Peyer's patch (tissue), 4 donors: ENCODE results near the gene DHRS7B.

Experiments used
- CTCF ChIP-seq, 6 experiments: fragments of 450-650 bp in 4 of 6; fragments of 200-600 bp in 2 of 6; sonication (generic) in 1 of 6; IDR thresholded peaks; one replicate each; pipeline ENCODE4 v1.5.1; 2017 to 2019; ENCODE audit warnings: antibody characterized with exemption in 6 of 6, mild to moderate bottlenecking in 3 of 6, moderate library complexity in 1 of 6
- POLR2A ChIP-seq, 2 donors: fragments of 450-650 bp; IDR thresholded peaks; one replicate each; pipeline ENCODE4 v1.5.1; 2017; ENCODE audit warnings: antibody characterized with exemption in 2 of 2, mild to moderate bottlenecking in 2 of 2, moderate library complexity in 2 of 2

DNA sequence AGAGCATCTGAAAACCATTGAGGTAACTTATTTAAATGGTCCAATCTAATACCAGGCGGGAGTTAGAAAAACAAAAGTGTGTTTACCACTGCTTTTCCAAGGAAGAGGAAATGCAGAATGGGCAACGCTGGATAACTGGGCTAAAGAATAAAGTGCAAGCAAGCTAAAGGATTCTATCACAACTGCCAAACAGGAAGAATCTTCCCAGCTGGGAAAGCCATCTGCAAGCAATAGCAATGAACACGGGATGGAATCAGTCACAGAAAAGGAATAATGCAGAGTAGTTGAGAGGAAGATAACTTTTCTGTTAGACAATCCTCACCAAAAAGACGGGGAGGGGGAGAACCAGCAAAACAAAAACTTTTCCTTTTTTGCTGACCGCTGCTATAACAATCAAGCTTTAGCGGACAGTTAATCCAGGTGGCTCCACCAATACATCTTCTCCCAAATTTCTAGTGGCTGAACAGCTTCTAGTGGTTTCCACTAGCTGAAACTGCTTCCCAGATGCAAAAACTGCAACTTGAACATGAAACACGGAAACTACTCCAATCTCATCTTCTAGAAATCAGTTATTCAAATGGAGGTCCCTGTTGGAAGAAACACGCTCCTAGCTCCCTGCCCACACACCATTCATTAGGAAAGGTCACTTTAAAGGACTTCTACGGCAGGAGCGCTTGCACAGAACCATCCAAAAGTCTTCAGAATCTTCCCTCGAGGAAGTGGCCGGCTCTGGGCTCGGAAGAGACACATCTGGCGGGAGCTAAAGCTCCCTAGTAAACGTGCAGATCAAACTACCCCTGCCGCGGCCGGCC lies 86.3 kb downstream of the DHRS7B start:
- TF ChIP-seq CTCF (IDR thresholded peaks at IDR 0.05) (no peak), POLR2A (IDR thresholded peaks at IDR 0.05) (no peak)
